ENCODE results near the gene NKX2-2.

Gene NKX2-2

DNA sequence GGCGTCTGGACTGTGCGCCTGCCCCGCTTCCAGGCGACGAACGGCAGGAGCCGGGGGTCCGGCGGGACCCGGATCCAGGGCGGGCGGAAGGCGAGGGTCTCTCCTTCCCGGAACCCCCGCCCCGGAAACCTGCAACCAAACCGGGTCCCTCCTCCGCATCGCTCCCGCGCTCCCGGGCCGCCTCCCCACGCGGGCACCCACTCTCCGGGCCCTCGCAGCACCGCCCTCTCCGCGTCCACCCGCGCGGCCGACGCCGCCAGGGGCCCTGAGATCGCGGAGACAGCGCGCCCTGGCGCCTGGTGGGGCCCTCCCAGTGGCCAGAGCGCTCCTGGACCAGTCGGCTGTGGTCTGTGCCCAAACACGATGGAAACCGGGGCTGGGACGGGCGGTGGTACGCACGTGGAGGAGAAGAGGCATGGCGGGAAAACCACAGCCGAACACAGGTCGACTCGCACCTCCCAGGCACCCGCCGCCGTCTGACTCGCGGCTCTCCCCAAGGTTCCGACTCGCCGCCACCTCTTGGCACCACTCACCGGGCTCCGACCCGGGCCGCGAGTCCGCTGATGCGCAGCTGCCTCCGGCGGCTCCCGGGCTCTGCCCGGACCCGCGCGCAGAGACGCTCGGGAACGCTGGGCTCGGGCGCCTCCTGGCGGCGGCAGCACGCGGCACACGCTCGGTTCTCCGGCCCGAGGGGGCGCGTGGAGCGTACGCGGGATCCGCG, 7.9 kb downstream of the NKX2-2 start:
- TF ChIP-seq CTCF (IDR thresholded peaks at IDR 0.05; ENCODE audit: low read depth, low read length), result peak; percentile 61
- H3K4me3 ChIP-seq (ENCODE audit: low read depth, low read length), result peak overlapping the region; percentile 50

GRCh38 chr20:21505161-21505809, 8.6 kb downstream of the NKX2-2 start:
- TF ChIP-seq CTCF (IDR thresholded peaks at IDR 0.05; ENCODE audit: low read depth, low read length), result peak; percentile 100
- H3K4me3 ChIP-seq (ENCODE audit: low read depth, low read length), result peak overlapping the region; percentile 50

GRCh38 chr20:21504323-21504722, 9.5 kb downstream of the NKX2-2 start:
- no peak for TF ChIP-seq CTCF (IDR thresholded peaks at IDR 0.05; ENCODE audit: low read depth, low read length)
- H3K4me3 ChIP-seq (ENCODE audit: low read depth, low read length), result no peak overlapping the region

DNA sequence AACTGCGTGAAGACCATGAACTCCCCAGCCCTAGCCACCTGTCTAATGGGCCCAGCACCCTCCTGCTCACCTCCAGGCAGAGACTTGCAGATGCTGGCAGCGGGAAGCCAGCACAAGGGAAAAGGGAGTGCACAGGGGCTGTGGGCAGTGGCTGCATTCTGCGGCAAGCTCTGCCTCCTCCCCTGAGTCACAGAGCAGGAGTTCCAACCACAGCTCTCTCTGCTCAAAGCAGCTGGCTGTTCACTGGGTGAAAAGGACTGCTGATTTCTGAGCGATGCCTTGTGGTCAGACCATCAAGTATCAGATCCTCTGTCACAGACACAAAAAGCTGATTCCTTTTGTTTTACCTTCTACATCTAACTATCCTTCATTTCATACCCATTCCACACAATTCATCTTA, 10.5 kb downstream of the NKX2-2 start:
- TF ChIP-seq CTCF (IDR thresholded peaks at IDR 0.05; ENCODE audit: low read depth, low read length), result no peak
- no peak overlapping the region for H3K4me3 ChIP-seq (ENCODE audit: low read depth, low read length)

DNA sequence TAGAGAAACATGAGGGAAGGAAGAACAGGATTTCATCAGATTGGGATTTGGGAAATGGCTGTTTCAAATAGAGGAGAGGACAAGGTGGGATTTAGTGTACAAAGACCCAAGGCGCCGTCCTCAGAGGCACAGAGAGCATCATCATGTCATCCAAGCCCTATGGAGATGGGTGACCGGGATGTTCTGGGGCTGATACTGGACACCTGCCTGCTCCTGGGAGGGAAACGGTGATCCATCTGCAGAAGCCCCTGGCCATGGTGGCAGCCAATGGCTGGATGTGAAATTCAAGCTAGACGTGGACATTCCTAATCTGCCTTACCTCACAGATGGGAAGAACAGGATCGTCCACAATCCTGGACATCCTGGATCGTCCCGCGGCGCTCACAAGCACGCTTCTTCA, 12.7 kb downstream of the NKX2-2 start:
- no peak overlapping the region for H3K4me3 ChIP-seq (ENCODE audit: low read depth, low read length)
- TF ChIP-seq CTCF (IDR thresholded peaks at IDR 0.05; ENCODE audit: low read depth, low read length), result no peak

GRCh38 chr20:21500599-21500998, 13.3 kb downstream of the NKX2-2 start:
- TF ChIP-seq CTCF (IDR thresholded peaks at IDR 0.05; ENCODE audit: low read depth, low read length), result no peak
- no peak overlapping the region for H3K4me3 ChIP-seq (ENCODE audit: low read depth, low read length)

DNA sequence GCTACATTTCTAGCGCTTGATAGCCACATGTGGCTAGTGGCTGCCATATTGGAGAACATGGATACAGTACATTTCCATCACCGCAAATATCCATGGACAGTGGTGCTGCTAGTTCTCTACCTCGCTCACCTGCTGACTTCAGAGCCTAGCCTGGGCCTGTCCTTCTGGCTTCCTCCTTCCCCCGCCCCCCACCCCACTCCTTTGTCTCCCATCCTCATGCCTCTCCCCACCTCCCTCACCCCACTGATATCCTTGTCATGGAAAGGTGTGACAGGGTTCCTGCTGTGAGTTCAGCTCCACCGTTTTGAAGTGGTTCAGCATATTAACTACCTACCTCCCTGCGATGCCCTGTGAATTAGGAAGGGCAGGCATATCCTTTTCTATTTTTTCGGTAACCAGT, 14.2 kb downstream of the NKX2-2 start:
- TF ChIP-seq CTCF (IDR thresholded peaks at IDR 0.05; ENCODE audit: low read depth, low read length), result no peak
- no peak overlapping the region for H3K4me3 ChIP-seq (ENCODE audit: low read depth, low read length)

Measured in WI38 (cell line).